ENCODE results near the gene ZNF644. TPM values are rescaled to one million over a fixed set of nuclear protein-coding genes. Genes with fewer than 3 reads are reported as not detected.

Gene ZNF644
- total and polyA plus RNA-seq, 7 donors: 16.3 to 35.6 (median 27.5) TPM

DNA sequence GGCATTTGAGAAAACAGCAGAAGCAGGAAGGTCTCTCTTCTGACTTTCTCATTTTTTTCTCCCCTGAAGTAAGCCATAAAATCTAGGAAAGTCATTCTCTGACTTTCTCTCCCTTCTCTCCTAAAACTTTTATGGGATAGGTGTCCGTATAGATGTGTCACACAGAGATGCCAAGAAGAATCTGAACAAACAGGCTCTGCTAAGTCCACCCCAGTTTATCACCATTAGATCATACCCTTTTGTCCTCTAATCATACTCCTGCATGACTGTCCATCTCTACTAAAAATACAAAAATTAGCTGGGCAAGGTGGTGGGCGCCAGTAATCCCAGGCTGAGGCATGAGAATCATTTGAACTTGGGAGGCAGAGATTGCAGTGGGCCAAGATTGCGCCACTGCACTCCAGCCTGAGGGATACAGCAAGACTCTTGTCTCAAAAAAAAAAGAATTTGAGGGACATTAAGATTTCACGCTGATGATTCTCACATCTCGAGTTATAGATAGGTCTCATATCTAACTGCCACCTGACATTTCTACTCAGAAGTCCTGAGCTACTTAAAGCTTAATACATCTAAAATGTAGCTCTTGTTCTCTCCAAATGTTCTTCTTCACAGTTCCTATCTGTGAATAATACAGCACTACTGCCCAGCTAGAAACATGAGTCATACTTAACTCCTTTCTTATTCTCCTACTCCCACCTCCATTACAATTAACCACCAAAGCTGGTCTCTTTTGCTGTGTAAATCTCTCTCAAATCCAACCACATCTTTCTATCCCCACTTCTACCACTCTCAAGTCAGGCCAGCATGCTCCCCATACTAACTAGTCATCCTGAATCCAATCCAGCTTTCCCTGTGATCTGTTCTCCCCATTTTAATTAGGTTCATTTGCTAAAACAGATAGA is 47.7 kb downstream of the ZNF644 start:
- ATAC-seq: peak in 3 of 4 donors; percentile 35 to 62 (median 48)
- H3K4me1 ChIP-seq: peaks cover 13% of the 10 kb centered on the region
- H3K9me3 ChIP-seq: no peaks in the 10 kb centered on the region
- H3K27me3 ChIP-seq (ENCODE audit: insufficient read depth in 3 of 3, low read length in 2 of 3): no peaks in the 10 kb centered on the region
- H3K36me3 ChIP-seq (ENCODE audit: insufficient read depth in 1 of 2, low read depth in 1 of 2): peaks cover 0 to 9% of the 10 kb centered on the region in 2 donors
- 92 to 95% (median 93%) methylated on average over 5 of the region's 5 CpGs for WGBS, 3 donors
- DNase-seq: no peak
- TF ChIP-seq, protein P1, sequence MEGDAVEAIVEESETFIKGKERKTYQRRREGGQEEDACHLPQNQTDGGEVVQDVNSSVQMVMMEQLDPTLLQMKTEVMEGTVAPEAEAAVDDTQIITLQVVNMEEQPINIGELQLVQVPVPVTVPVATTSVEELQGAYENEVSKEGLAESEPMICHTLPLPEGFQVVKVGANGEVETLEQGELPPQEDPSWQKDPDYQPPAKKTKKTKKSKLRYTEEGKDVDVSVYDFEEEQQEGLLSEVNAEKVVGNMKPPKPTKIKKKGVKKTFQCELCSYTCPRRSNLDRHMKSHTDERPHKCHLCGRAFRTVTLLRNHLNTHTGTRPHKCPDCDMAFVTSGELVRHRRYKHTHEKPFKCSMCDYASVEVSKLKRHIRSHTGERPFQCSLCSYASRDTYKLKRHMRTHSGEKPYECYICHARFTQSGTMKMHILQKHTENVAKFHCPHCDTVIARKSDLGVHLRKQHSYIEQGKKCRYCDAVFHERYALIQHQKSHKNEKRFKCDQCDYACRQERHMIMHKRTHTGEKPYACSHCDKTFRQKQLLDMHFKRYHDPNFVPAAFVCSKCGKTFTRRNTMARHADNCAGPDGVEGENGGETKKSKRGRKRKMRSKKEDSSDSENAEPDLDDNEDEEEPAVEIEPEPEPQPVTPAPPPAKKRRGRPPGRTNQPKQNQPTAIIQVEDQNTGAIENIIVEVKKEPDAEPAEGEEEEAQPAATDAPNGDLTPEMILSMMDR (IDR thresholded peaks at IDR 0.05): no peak
- no peak overlapping the region for H3K27ac ChIP-seq
- H3K4me3 ChIP-seq: no peak overlapping the region
- intact Hi-C loops (cut with DNase I): no loop called here

DNA sequence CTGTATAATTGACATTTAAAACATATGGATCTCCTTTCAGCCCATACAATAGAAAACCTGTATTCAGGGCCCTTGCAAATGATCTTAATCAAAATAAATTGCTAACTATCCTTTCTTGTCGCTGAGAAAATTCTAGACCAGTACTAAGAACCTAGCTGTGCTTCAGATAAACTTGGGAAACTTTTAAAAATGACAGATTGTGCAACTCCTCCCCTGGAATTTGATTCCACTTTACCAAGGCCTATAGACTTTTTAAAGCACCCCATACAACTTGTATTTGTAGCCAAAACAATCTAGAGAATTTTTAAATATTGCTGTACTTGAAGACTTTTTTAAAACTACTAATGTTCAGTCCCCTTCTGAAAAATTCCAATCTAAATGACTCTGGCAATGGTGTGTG is 51.6 kb downstream of the ZNF644 start:
- Histone ChIP-seq H3K36me3 (ENCODE audit: insufficient read depth in 1 of 2, low read depth in 1 of 2) (no peaks in the 10 kb centered on the region), H3K27ac (no peak overlapping the region), H3K27me3 (ENCODE audit: insufficient read depth in 3 of 3, low read length in 2 of 3) (no peaks in the 10 kb centered on the region), H3K4me3 (no peak overlapping the region), H3K4me1 (peaks cover 8% of the 10 kb centered on the region), H3K9me3 (no peaks in the 10 kb centered on the region)
- DNase-seq (no peak), ATAC-seq (no peak)
- TF ChIP-seq, protein P1 (IDR thresholded peaks at IDR 0.05): no peak
- WGBS, 3 donors: 76 to 89% (median 87%) methylated on average over 1 of the region's 1 CpG
- intact Hi-C loops (cut with DNase I): no loop called here

DNA sequence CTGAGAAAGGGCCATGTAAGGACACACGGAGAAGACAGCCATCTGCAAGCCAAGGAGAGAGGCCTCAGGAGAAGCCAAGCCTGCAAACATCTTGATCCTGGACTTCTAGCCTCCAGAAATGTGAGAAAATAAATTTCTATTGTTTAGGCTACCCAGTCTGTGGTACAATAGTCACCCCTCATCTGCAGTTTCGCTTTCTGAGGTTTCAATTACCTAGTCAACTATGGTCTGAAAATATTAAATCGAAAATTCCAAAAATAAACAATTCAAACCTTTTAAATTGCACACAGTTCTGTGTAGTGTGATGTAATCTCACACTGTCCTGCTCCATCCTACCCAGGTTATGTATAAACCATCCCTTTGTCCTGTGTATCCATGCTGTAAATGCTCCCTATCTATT is 52.6 kb downstream of the ZNF644 start:
- Histone ChIP-seq H3K9me3 (no peaks in the 10 kb centered on the region), H3K4me1 (peaks cover 9% of the 10 kb centered on the region), H3K27me3 (ENCODE audit: insufficient read depth in 3 of 3, low read length in 2 of 3) (no peaks in the 10 kb centered on the region), H3K4me3 (no peak overlapping the region), H3K27ac (no peak overlapping the region), H3K36me3 (ENCODE audit: insufficient read depth in 1 of 2, low read depth in 1 of 2) (no peaks in the 10 kb centered on the region)
- 88 to 90% (median 88%) methylated on average over 3 of the region's 3 CpGs for WGBS, 3 donors
- no peak for DNase-seq
- intact Hi-C loops (cut with DNase I): loop anchor here (5.0 to 10.0 kb wide), 2 partner anchors 254 to 387 kb away; partner anchors contain the start of gene BARHL2 (in 1 of the 2)
- TF ChIP-seq, protein P1 (IDR thresholded peaks at IDR 0.05): no peak
- ATAC-seq: peak in 1 of 4 donors; percentile 36

DNA sequence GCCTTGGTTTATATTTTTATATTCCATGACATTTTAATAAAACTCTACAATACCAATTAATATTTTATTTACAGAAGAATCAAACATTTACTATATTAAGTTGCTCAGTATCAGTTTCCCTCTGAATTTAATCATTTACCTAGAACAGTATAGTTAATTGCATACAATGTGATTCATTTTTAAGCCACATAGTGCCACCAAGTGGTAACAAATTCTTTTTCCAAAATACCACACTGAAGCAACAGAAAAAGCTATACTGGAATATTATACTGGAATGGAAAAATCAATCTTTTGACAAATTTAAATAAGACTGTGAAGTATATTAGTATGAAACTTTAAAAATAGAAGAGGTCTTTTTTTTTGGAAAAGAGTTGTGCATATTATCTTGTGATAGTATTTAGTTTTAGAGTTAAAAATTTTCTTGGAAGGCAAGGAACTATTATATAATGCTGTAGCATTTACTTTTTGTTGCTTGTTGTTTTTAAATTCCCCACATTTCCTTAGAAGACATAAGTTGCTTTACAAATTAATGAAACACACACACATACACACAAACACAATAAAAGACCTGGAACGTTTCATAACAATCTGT is 57.3 kb downstream of the ZNF644 start:
- Histone ChIP-seq H3K36me3 (ENCODE audit: insufficient read depth in 1 of 2, low read depth in 1 of 2) (no peaks in the 10 kb centered on the region), H3K4me3 (no peak overlapping the region), H3K27ac (no peak overlapping the region), H3K4me1 (peaks cover 43% of the 10 kb centered on the region), H3K9me3 (no peaks in the 10 kb centered on the region), H3K27me3 (ENCODE audit: insufficient read depth in 3 of 3, low read length in 2 of 3) (no peaks in the 10 kb centered on the region)
- 43 to 80% (median 59%) methylated on average over 1 of the region's 1 CpG for WGBS, 3 donors
- DNase-seq: no peak
- peak in 2 of 4 donors; percentile 55 to 58 for ATAC-seq
- TF ChIP-seq, protein P1 (IDR thresholded peaks at IDR 0.05): peak; percentile 51
- intact Hi-C loops (cut with DNase I): loop anchor here (5.0 to 10.0 kb wide), 3 partner anchors 242 to 382 kb away; partner anchors contain the start of gene BARHL2 (in 1 of the 2)

All from psoas muscle (tissue), 8 donors.